Prostate gland (tissue), 2 donors: ENCODE measurements around the gene ANKRD63. TPM values are rescaled to one million over a fixed set of nuclear protein-coding genes. Genes with fewer than 3 reads are reported as not detected.

Experiments used
- DNase-seq: peaks from one replicate; pipeline ENCODE4 v3.0.0-alpha.2; 2019; ENCODE audit warnings: low spot score
- H3K27ac ChIP-seq, 2 donors: fragments of 200-600 bp; sonication (generic); 2 replicates each; pipeline ENCODE4 v1.5.1; 2017 to 2019
- H3K27me3 ChIP-seq: fragments of 200-600 bp; sonication (generic); replicated peaks from 2 replicates; pipeline ENCODE4 v1.5.1; 2019; ENCODE audit not compliant: insufficient read depth
- H3K36me3 ChIP-seq, 2 donors: fragments of 200-600 bp; sonication (generic); 1 replicate in 1 of 2; 2 replicates in 1 of 2; pipeline versions ENCODE4 v1.5.1 to v1.8.1; 2017 to 2019
- H3K4me1 ChIP-seq: fragments of 200-600 bp; sonication (generic); replicated peaks from 2 replicates; pipeline ENCODE4 v1.5.1; 2019
- H3K4me3 ChIP-seq, 2 donors: fragments of 200-600 bp; sonication (generic); 2 replicates each; pipeline ENCODE4 v1.5.1; 2017 to 2019
- H3K9me3 ChIP-seq: fragments of 200-600 bp; sonication (generic); 2 replicates; pipeline ENCODE4 v1.5.1; 2017
- CTCF ChIP-seq, 4 experiments: fragments of 200-600 bp in 2 of 4; fragments of 450-650 bp in 2 of 4; sonication (generic) in 2 of 4; IDR thresholded peaks; 1 replicate in 3 of 4; 2 replicates in 1 of 4; pipeline ENCODE4 v1.5.1; 2016 to 2019; ENCODE audit warnings: antibody characterized with exemption in 4 of 4, mild to moderate bottlenecking in 2 of 4, moderate library complexity in 2 of 4
- POLR2A ChIP-seq: fragments of 450-650 bp; IDR thresholded peaks from one replicate; pipeline ENCODE4 v1.6.1; 2016; ENCODE audit warnings: antibody characterized with exemption, mild to moderate bottlenecking
- POLR2AphosphoS5 ChIP-seq: sonication (generic); formaldehyde crosslinking; IDR thresholded peaks from one replicate; pipeline ENCODE4 v1.6.1; 2017; ENCODE audit warnings: antibody characterized with exemption
- WGBS: methylation state at CpG from one replicate; pipeline ENCODE4 v1.1.5; 2018; 5-methylcytosine and 5-hydroxymethylcytosine counted together
- intact Hi-C: fragments of 100-400 bp; cut with DNase I; formaldehyde crosslinking; loops from one replicate; pipeline ENCODE4 v1.14.2; 2022
- total RNA-seq, 2 donors: library from RNA; depleted of rRNA; stranded (reverse); fragments of >200 nt; gene quantifications; one replicate each; pipeline ENCODE4 v1.1.0, GENCODE V29; 2016

Gene ANKRD63
- total RNA-seq, 2 donors from 2014 or later = 2.7 TPM; not detected in 1

DNA sequence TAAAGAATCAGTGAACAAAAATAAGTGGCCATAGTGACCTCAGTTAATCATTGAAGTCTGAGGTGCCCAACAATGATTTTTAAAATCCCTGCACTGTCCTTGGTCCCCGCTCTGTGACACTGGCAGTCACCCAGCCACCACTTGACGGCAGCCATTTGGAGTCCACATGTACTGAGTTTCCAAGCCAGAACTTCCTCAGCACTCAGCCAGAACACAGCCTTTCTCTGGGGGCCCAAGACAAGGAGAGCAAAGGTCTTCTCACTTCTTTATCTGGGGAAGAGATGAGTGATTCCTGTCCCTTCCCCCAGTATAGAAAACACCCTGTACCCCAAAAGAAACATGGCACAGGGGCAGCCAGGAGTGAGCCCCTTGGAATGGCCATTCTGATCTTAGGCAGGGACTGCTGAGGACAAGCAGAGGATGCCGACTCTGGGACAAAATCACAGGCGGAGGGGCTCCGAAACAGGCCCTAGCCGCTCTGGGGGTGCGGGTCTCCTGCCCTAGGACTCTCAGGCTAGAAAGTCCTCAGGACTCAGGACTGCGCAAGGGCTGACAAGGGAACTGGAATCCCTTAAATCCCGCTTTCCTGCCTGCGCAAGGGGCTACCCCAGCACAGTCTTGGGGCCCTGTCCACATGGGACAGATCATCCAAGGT is 31.3 kb downstream of the ANKRD63 start:
- Histone ChIP-seq H3K4me1 (peaks cover 6% of the 10 kb centered on the region), H3K36me3 (no peaks in the 10 kb centered on the region), H3K27ac (peak overlapping the region in 1 of 2 donors; percentile 44), H3K4me3 (no peak overlapping the region), H3K9me3 (no peaks in the 10 kb centered on the region), H3K27me3 (no peaks in the 10 kb centered on the region)
- 84% methylated on average over 10 of the region's 10 CpGs for WGBS
- intact Hi-C loops = no loop called here
- no peak for DNase-seq
- no peak for TF ChIP-seq POLR2A
- TF ChIP-seq CTCF (IDR thresholded peaks at IDR 0.05) = no peak
- TF ChIP-seq POLR2AphosphoS5 = no peak

- no peak for TF ChIP-seq POLR2AphosphoS5
- TF ChIP-seq CTCF (IDR thresholded peaks at IDR 0.05) = no peak
- no peak for TF ChIP-seq POLR2A
- 94% methylated on average over 13 of the region's 13 CpGs for WGBS
- Histone ChIP-seq H3K9me3 (no peaks in the 10 kb centered on the region), H3K27me3 (no peaks in the 10 kb centered on the region), H3K36me3 (no peaks in the 10 kb centered on the region), H3K4me1 (peaks cover 6% of the 10 kb centered on the region), H3K4me3 (no peak overlapping the region), H3K27ac (no peak overlapping the region)
- intact Hi-C loops = no loop called here
- no peak for DNase-seq
Observed at GRCh38 chr15:40250771-40251483, 31.9 kb downstream of the ANKRD63 start.

GRCh38 chr15:40250304-40250656 is 32.6 kb downstream of the ANKRD63 start:
- Histone ChIP-seq H3K4me1 (peaks cover 10% of the 10 kb centered on the region), H3K4me3 (no peak overlapping the region), H3K27me3 (no peaks in the 10 kb centered on the region), H3K36me3 (no peaks in the 10 kb centered on the region), H3K9me3 (no peaks in the 10 kb centered on the region), H3K27ac (peak overlapping the region in 1 of 2 donors; percentile 31)
- DNase-seq = no peak
- TF ChIP-seq POLR2AphosphoS5 (no peak), CTCF (IDR thresholded peaks at IDR 0.05) (no peak), POLR2A (no peak)
- 87% methylated on average over 8 of the region's 8 CpGs for WGBS
- intact Hi-C loops = no loop called here

- Histone ChIP-seq H3K36me3 (no peaks in the 10 kb centered on the region), H3K27me3 (no peaks in the 10 kb centered on the region), H3K27ac (peak overlapping the region; percentile 3 to 31), H3K4me1 (peaks cover 10% of the 10 kb centered on the region), H3K4me3 (no peak overlapping the region), H3K9me3 (no peaks in the 10 kb centered on the region)
- TF ChIP-seq POLR2AphosphoS5 (peak; percentile 72), CTCF (IDR thresholded peaks at IDR 0.05) (no peak)
- WGBS = 14% methylated on average over 11 of the region's 11 CpGs
- intact Hi-C loops = no loop called here
- peak; percentile 74 for DNase-seq
Observed at GRCh38 chr15:40249477-40250303, 33.2 kb downstream of the ANKRD63 start.
